ENCODE results near the gene MED29.
"Not testable (repeated sequence)": the region's sequence is repeated elsewhere in the genome, so short reads cannot be mapped to it uniquely, and the experiment has no call there.

MED29 gene

DNA sequence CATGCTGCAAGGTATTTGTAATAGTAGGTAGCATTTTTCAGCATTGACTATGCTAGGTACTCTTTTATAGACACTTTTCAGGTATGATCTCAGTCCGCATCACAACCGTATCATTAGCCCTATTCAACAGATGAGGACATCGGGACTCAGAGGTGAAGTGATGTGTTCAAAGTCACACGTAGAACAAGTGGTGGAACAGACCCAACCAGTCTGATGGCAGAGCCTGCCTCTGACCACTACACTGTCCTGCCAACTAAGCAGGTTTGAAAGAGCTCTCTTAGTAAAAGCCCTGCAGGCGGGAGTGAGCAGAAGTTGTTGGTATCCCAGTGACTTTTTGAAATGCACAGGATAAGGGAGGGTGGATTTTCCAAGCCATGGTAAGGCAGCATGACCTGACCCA, 20.4 kb upstream of the MED29 start:
- DNase-seq (ENCODE audit: low read depth in 2 of 2): no peak

DNA sequence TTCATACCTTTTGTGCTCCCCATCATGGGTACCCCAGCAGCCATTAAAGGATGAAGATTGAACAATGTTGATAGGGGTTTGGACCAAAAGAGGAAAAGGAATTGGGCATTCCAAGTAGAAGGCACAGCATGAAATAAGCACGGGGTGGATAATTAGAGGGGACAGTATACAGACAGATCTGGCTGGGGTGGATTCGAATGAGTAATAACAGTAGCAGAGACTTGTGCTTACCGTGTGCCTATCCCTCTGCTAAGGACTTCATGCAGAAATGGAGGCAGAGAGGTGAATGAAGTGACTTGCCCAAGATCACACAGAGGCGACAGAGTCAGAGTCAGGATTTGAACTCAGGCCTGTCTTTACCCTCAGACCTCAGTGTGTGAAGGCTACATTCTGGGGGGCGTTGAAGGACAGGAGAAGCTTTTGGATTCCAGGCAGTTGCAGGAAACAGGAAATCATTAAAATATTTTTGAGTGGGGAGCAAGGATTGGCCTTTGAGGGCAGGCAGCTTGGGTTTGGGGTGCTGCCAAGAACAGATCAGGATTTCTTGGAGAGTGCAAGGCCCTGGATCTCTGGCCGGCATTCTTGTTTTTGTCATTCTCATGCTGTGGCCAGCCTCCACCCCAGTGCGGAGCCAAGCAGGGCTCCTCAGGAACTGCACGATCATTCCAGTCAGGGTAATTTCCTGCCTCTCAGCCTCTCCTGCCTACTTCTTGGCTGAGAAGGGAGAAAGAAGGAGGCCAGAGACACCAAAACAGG, 19.0 kb upstream of the MED29 start:
- peak; percentile 92 for DNase-seq (ENCODE audit: low read depth in 2 of 2)

DNA sequence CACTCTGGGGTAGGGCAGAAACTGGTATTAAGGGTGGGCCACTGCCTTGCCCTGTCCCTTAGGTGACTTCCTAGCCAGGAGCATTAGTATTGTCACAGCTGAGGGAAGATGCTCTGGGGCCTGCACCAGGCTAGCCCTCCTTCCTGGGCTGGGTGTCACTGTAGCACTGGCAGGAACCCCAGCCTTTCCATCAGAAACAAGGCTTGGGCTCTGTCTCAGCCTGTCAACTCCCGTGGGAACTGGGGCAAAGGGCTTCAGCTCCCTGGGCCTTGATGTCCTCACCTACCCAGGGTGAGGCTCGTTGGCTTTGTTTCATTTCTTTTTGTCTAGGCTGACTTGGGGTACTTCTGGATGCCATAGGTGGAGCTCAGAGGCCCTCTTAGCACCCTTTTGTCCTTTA, 18.2 kb upstream of the MED29 start:
- no peak for DNase-seq (ENCODE audit: low read depth in 2 of 2)

DNA sequence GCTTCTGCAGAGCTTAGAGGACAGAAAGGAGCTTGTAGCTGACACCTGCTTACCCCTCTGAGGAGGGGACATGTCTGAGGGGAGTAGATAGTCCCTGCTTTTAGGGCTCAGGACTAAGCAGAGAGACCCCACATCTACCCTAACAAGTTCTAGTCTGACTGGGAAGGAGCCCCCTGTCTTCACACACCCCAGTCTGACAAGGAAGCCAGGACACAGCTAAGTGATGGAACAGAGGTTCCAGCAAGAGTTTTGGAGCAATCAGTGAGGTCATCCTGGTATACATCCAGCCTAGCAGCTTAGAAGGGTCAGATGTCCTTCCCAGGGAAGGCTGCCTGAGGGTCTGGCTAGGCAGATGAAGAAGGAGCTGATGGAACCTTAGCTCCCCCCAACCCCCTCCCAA, 15.2 kb upstream of the MED29 start:
- DNase-seq (ENCODE audit: low read depth in 2 of 2): no peak

DNA sequence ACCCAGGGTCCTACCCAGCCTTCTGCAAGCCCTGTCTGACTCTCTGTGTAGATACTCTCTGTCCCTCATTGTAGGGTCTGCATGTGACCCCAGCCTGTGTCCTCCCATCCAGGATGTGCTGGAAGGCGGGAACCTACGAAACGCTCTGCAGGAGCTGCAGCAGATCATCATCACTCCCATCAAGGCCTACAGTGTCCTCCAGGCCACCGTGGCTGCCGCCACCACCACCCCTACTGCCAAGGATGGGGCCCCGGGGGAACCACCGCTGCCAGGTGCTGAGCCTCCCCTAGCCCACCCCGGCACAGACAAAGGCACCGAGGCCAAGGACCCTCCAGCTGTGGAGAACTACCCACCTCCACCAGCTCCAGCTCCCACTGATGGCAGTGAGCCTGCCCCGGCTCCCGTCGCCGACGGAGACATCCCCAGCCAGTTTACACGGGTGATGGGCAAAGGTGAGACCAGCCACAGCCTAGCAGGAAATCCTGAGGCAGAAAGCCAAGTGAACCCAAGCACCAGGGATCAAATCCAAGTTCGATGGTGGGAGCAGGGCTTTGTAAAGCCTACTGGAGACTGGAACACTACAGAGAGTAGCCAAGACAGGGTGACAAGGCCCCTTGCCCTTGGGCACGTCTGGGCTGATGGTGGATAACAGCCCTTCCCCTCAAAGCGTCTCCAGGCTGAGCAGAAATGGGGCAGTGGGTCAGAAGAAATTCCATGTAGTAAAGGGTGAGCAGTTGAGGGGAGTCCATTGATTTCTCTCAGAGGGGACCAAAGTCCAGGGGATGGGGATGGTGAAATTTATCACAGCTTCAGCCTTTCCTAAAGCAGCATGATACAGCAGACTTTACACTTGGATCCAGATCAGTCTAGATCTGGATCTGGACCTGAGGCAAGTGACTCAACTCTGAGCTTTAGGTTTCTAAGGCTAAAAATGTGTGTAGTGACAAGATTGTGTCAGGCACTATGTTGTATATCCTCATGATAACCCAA, 13.5 kb upstream of the MED29 start:
- no peak for DNase-seq (ENCODE audit: low read depth in 2 of 2)

DNA sequence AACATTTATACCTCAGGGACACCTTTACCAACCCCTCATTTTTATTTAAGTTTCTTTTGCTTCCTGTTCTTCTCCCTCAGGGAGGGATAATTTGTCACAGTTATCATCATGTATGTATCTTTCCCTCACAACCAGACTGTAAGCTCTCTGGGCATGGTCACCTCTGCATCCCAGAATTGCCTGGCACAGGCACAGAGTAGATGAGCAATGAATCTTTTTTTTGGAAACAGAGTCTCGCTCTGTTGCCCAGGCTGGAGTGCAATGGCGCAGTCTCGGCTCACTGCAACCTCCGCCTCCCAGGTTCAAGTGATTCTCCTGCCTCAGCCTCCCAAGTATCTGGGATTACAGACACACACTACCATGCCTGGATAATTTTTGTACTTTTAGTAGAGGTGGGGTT, 11.8 kb upstream of the MED29 start:
- not testable (repeated sequence) for DNase-seq (ENCODE audit: low read depth in 2 of 2)

DNA sequence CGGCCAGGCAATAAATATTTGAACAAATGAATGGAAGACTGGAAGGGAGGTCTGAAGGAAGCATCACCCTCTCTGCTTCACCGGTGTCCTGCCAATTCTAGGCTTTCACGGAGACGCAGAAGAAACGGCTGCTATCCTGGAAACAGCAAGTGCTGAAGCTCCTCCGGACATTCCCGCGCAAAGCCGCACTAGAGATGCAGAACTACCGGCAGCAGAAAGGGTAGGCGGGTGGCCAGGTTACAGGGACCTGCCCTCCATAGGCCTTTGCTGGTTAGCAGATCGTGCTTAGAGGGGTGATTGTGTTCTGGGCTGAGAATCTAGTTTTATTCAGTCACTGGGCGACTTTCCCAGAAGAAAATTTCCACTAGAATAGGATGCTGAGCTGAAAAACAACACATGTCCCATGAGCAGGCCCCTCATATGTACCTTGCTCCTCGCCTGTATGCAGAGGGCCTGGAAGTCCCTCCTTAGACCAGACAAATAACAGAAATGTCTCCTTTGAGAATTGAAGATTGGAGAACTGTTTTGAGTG, 11.2 kb upstream of the MED29 start:
- no peak for DNase-seq (ENCODE audit: low read depth in 2 of 2)

DNA sequence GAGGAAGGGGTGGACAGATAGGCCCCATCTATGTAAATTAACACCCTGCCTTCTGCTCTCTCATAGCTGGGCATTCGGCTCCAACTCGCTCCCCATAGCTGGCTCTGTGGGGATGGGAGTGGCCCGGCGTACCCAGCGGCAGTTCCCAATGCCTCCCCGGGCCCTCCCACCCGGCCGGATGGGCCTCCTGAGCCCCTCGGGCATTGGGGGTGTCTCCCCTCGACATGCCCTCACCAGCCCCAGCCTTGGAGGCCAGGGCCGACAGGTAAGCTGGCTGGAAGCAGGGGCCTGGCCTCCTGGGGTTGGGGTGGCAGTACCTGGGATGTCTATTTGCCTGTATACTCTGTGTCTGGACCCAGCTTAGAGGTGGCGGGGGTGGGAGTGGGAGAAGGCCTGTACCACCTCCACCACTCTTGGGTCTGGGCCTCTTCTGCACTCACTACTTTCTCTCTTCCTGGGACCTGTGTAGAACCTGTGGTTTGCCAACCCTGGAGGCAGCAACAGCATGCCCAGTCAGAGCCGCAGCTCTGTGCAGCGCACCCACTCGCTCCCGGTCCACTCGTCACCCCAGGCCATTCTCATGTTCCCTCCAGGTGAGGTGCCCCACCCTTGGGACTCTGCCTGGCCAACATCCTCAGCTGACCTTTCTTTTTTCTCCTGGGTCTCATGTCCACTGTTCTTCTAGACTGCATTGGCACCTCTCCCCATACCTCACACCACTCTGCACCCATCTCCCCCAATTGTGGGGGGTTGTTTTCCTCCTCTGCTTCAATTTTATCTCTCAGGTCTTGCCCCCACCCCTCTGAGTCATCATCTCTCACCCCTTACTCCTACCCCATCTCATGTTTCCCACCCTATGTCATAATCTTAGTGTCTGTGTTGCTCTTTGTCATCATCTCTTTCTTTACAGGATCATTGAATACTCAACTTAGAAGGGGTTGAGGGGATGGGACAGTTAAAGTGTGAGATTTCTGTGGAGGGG, 10.4 kb upstream of the MED29 start:
- DNase-seq (ENCODE audit: low read depth in 2 of 2): no peak

DNA sequence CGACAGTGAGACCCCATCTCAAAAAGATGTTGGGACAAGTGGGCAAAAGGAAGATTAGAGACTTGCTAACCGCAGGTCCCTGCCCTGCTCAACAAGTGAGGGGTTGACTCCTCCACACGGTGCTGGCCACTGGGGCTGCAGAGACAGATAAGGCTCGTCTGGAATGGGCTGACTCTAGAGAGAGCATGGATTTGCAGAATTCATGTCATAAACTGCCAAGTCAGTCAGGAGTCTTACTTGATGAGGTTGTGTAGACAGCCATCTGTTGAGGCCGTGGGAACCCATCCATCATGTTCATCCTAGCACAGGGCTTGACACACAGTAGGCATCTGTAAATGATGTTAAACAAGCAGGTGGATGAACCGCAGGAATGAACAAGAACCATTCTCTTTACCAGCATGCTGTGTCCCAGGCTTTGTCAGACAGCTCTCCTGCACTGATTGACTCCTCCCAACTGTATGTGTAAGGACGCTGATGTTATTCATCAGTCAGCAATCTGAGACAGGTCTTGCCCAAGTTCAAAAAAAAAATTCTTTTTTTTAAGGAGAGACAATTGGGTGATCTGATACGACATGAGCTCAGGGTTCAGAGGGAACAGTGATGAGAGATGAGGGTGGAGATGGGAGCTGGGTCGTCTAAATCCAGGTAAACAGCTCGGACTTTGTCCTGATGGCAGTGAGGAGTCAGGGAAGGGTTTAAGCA, 9.1 kb upstream of the MED29 start:
- no peak for DNase-seq (ENCODE audit: low read depth in 2 of 2)

DNA sequence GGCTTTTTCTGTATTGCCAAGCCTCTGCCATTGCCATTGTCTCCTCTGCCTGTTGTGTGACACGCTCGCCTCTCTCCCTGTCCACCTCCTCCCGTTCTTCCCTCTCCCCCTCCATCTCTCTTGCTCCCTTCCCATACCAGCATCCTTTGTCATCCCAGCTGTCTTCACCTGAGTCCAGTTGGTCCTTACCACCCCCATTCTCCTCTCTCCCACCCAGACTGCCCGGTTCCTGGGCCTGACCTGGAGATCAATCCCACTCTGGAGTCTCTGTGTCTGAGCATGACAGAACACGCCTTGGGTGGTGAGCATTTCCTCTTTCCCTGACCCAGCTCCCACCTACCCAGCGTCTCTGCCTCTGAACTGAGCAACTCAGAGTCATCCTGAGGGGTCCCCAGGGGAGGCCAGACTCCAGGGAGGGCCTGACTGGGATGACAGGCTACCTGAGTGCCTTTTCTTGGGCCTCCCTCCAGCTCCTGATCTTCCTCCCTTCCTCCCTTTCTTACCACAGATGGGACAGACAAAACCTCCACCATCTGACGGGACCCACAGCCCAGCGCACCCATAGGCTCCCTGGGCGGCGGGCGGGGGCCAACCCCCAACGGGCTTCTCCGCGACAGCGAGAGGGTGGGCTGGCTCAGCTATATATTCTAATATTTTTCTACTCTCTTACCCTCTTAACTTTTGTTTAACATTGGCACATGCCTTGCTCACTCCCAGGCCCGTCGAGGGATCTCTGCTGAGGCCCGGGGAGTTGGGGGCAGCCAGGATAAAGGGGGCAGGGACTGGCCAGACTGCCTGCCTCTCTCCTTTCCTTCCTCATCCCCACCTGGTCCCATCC, 8.0 kb upstream of the MED29 start:
- no peak for DNase-seq (ENCODE audit: low read depth in 2 of 2)

DNA sequence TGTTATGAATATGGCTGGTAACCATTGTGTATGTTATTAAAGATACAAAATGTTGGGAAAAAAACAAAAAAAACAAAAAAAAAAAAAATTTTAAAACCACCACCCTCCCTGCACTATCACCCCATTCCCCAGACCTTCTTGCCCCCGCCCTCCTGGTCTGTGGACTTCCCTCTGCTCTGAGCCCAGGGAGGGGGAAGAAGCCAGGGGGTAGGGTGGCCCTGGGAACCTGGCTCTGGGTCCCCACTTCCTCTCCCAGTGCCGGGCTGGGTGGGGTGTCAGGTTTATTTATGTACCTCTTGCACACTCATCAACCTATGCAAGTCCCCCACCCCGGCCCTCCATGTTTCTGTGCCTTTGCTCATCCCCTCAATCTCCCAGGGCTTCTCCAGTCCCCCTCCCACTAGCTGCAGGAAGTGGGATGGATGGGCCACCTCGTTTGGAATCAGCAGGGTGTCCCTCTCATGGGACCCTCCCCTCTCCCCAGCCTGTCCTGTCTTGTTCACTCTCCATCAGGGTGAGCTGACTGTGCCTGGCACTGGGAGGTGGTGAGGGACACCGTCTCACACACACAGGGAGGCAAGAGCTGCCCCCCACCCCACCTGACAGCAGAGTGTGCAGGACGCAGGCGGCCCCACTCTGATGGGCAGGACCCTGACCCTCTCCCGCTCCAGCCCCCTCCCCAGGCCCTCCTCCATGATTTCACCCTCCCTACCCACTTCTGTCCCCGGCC, 6.2 kb upstream of the MED29 start:
- DNase-seq (ENCODE audit: low read depth in 2 of 2): no peak

DNA sequence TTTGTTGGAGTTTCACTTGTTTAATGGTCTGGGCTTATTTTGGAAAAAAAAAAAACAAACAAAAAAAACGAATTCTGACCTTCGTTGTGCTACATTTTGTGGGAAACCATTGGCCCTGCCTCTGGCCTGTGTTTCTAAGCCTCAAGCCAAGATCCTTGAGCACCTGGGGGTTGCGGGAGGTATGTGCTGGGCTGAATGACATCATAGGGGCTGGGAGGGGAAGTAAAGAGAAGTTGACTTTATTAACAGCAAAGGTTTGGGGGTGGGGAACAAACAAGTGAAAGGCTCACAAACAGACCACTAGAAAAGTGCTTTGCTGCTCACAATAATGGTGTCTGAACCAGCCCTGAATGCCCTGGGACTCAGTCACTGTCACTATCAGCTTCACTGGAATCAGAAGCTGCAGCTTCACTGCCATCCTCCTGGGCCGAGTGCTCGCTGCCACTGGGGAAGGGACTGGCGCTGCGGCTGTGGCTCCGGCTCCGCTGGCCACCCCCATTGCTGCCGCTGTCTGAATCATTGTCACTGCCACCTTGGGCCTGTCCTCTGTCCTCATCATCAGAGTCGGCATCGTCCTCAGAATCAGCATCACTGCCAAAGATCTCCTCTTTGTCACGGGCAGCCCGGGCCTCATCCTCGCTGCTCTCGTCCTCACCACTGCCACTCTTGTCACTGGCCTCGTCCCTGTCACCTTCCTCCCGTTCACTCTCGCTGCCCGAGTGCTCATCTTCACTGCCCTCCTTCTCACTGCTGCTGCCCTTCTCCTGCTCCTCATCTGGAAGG, 5.4 kb upstream of the MED29 start:
- DNase-seq (ENCODE audit: low read depth in 2 of 2): no peak

DNA sequence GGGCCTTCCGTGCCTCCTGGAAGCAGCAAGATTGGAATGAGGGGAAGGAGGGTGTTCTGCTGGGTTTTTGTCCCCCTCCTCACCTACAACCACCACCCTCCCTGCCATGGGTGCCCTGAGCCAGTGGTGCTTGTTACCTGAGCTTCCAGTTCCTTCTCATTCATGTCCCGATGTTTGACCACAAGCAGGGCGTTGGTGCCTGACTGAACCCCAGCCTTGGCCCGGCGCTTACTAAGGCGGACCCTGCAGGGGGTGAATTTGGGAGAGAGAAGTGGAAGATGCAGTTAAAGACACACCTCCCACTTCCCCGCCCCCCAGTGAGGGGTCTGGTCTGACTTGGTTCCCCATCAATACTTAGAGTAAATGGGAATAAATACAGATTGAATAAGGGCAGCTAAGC, 4.6 kb upstream of the MED29 start:
- DNase-seq (ENCODE audit: low read depth in 2 of 2): no peak

DNA sequence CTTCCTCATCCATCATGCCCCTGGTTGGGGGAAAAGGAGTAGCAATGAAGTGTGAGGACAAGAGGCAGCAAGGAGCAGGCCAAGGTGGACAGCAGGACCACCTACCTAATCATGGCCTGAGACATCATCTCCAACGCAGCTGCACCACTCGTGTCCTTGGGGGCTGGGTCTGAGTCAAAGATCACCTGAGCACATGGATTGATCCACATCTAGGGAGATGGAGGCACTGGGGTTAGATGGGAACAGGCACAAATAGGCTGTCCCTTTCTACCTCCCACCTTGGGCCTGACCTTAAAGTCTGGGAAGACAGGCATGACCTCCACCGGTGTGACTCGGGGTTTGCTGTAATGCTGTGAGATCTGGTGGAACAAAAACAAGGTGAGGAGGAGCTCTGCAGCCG, 2.5 kb upstream of the MED29 start:
- DNase-seq (ENCODE audit: low read depth in 2 of 2): no peak

DNA sequence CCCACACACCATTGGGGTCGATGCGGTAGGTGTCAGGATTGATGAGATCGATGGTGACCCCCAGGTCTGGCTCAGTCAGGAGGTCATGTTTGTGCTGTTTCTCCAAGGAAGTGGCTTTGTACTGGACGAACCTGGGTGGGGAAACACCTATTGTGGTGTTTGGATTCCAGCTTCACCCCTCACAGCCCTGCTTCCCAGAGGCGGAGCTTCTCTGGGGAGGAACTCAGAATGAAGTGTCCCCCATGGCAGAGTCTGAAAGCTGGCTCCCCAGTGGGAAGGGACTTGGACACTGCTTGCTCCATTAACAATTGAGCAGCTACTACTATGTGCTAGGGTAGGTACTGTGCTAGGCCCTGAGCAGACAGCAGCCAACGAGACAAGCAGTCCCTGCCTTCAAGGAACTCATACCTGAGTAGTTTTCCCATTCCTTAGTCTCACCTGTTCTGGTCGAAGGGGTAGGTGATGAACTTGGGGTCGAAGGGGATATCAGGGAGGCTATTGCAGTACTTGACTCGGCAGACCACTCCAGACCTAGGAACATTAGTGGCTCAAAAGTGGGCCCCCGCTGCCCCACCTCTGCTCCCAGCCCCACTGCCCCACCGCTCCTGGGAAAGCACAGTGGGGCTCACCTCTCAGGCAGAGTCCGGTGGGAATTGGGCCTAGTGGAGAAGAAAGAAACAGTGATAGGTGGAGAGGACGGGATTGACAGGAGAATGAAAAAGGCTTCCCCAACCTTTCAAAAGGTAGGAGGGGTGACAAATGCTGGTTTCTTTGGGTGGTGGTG, 1.4 kb upstream of the MED29 start:
- no peak for DNase-seq (ENCODE audit: low read depth in 2 of 2)

DNA sequence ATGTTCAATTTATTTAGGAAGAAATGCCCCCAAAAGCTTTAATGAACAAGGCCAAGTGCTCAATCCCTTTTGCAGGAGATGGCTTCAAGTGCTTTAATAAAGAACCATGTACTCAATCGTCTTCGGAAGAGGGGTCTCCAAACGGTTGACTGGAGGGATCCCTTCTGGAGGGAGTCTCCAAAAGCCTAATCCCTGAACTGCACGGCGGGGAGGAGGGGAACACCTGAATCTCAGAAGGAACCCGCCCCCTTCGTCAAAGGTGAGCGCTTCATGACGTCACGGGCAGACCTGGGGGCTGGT, 777 bp upstream of the MED29 start:
- no peak for DNase-seq (ENCODE audit: low read depth in 2 of 2)

DNA sequence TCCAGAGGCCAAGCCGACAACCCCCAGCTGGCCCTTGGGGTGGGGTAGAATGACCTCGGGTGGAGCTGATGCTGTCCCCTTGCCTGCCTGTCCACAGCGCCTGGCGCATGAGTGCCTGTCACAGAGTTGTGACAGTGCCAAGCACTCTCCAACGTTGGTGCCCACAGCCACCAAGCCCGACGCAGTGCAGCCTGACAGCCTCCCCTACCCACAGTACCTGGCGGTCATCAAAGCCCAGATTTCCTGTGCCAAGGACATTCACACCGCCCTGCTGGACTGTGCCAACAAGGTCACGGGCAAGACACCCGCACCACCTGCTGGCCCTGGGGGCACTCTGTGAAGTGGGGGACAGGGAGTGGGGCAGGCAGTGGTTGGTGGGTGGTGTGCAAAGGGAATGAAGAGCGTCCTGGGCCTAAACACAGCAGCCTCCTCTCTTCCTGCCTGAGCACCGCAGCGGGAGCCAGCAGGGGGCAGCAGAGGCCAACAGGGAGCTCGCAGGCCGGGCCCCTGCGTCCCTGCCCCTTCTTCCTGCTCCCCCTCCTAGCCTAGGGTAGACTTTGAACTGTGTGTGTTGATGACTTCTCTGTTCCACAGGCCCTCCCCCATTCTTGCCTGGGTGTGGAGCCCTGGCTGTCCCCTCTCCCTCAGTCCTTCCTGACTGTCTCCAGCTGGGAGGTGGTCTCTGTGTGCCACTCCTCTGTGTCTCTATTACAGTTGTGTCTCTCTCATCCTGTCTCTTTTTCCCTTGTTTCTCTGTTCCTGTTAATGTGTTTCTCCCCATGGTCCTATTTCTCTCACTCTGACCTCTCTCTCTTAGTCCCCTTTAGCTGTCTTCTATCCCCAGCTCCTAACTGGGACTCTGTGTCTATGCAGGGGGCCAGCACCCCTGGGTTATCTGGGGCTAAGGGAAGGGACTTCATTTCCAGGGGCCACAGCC, 6.5 kb downstream of the MED29 start:
- DNase-seq (ENCODE audit: low read depth in 2 of 2): no peak
